Progenitor cell of endocrine pancreas (in vitro differentiated cells): Measurements from ENCODE around the gene KCNH1. TPM values are rescaled to one million over a fixed set of nuclear protein-coding genes. Genes with fewer than 3 reads are reported as not detected.

Experiments
- DNase-seq: peaks from one replicate; pipeline ENCODE4 v3.0.0; 2021; ENCODE audit warnings: low spot score; ENCODE audit not compliant: unreplicated experiment
- H3K27ac Mint-ChIP-seq: 2 replicates; pipeline ENCODE4 v1.8.0; 2021; ENCODE audit warnings: mild to moderate bottlenecking, moderate library complexity, mixed read lengths
- H3K27me3 Mint-ChIP-seq: 2 replicates; pipeline ENCODE4 v1.8.0; 2021; ENCODE audit warnings: mixed read lengths
- H3K36me3 Mint-ChIP-seq: 2 replicates; pipeline ENCODE4 v1.8.0; 2022; ENCODE audit warnings: mixed read lengths; ENCODE audit not compliant: insufficient read depth
- H3K4me1 Mint-ChIP-seq: 2 replicates; pipeline ENCODE4 v1.8.0; 2021; ENCODE audit warnings: low read depth, mixed read lengths
- H3K4me3 Mint-ChIP-seq: 2 replicates; pipeline ENCODE4 v1.8.0; 2021; ENCODE audit warnings: low read depth, mild to moderate bottlenecking, moderate library complexity, mixed read lengths
- H3K9me3 Mint-ChIP-seq: 2 replicates; pipeline ENCODE4 v1.8.0; 2021; ENCODE audit warnings: low read depth, mixed read lengths
- CTCF ChIP-seq: fragments of 200-600 bp; sonication (generic); IDR thresholded peaks from one replicate; pipeline ENCODE4 v1.5.0; 2021; ENCODE audit warnings: antibody characterized with exemption, mild to moderate bottlenecking; ENCODE audit not compliant: unreplicated experiment
- total RNA-seq: library from RNA; stranded (reverse); gene quantifications from 2 replicates; pipeline ENCODE4 v1.2.1, GENCODE V29; 2021

Gene KCNH1
- total RNA-seq, 1 donor from 2014 or later: 0.38 TPM

- no peak for DNase-seq
- Mint-ChIP-seq H3K27ac (no peak overlapping the region), H3K4me3 (no peak overlapping the region), H3K36me3 (no peaks in the 10 kb centered on the region), H3K27me3 (peaks cover 5% of the 10 kb centered on the region), H3K4me1 (no peaks in the 10 kb centered on the region), H3K9me3 (peaks cover 4% of the 10 kb centered on the region)
- no peak for TF ChIP-seq CTCF
Measured at GRCh38 chr1:210878564-210878963, 255.4 kb downstream of the KCNH1 start.

- H3K4me3 Mint-ChIP-seq: no peak overlapping the region
- peaks cover 9% of the 10 kb centered on the region for H3K9me3 Mint-ChIP-seq
- DNase-seq: no peak
- H3K27ac Mint-ChIP-seq: no peak overlapping the region
- TF ChIP-seq CTCF: no peak
- H3K27me3 Mint-ChIP-seq: peaks cover 5% of the 10 kb centered on the region
- H3K4me1 Mint-ChIP-seq: no peaks in the 10 kb centered on the region
- no peaks in the 10 kb centered on the region for H3K36me3 Mint-ChIP-seq
Measured at GRCh38 chr1:210876275-210876674, 257.7 kb downstream of the KCNH1 start.

DNA sequence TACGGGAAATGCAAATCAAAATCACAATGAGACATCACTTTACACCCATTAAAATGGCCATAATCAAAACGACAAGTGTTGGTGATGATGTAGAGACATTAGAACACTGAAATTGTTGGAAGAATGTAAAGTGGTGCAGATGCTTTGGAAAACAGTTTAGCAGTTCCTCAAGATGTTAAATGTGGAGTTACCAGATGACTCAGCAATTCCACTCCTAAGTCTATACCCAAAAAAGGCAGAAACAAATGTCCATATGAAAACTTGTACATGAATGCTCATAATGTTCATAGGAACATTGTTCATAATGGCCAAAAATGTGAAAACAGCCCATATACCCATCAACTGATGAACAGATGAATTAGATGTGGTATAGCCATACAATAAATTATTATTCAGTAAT is 267.4 kb downstream of the KCNH1 start:
- H3K9me3 Mint-ChIP-seq: peaks cover 18% of the 10 kb centered on the region
- no peaks in the 10 kb centered on the region for H3K4me1 Mint-ChIP-seq
- DNase-seq: no peak
- no peak overlapping the region for H3K4me3 Mint-ChIP-seq
- H3K27me3 Mint-ChIP-seq: no peaks in the 10 kb centered on the region
- no peaks in the 10 kb centered on the region for H3K36me3 Mint-ChIP-seq
- TF ChIP-seq CTCF: no peak
- H3K27ac Mint-ChIP-seq: no peak overlapping the region

DNA sequence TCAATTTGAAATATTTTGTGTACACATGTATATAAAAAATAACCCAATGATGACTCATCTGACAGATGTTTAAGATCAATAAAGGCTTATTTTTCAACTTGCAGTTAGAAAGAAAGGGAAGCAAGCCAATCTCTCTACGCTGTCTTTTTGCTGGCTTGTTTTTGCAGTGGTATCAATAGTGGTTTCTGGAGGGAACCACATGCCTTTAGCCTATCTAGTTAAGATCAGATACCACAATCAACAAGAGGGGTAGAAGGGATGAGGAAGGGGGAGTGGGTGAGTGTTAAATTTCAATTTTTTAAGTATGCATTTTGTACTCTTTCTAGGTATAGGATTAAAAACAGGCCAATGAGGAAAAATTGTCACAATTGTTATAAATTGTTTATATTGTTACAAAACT is 276.2 kb downstream of the KCNH1 start:
- no peak overlapping the region for H3K27ac Mint-ChIP-seq
- H3K27me3 Mint-ChIP-seq: peaks cover 14% of the 10 kb centered on the region
- no peaks in the 10 kb centered on the region for H3K9me3 Mint-ChIP-seq
- H3K36me3 Mint-ChIP-seq: no peaks in the 10 kb centered on the region
- TF ChIP-seq CTCF: no peak
- no peak overlapping the region for H3K4me3 Mint-ChIP-seq
- H3K4me1 Mint-ChIP-seq: peaks cover 1% of the 10 kb centered on the region
- no peak for DNase-seq

- peaks cover 14% of the 10 kb centered on the region for H3K27me3 Mint-ChIP-seq
- no peak for DNase-seq
- no peaks in the 10 kb centered on the region for H3K36me3 Mint-ChIP-seq
- H3K4me1 Mint-ChIP-seq: peaks cover 1% of the 10 kb centered on the region
- H3K9me3 Mint-ChIP-seq: no peaks in the 10 kb centered on the region
- H3K27ac Mint-ChIP-seq: no peak overlapping the region
- H3K4me3 Mint-ChIP-seq: no peak overlapping the region
- TF ChIP-seq CTCF: no peak
Measured at GRCh38 chr1:210857146-210857663, 276.7 kb downstream of the KCNH1 start.
